H9 (cell line): Measurements from ENCODE around the gene DPEP2. TPM values are rescaled to one million over a fixed set of nuclear protein-coding genes. Genes with fewer than 3 reads are reported as not detected.

Source experiments
- DNase-seq: peaks from one replicate; pipeline ENCODE4 v3.0.0-alpha.2; 2017
- H2AFZ ChIP-seq: one replicate; pipeline ENCODE4 v1.6.1; 2013; ENCODE audit warnings: mild to moderate bottlenecking, low read length, control low read depth, moderate library complexity
- H2AK5ac ChIP-seq: 2 replicates; pipeline ENCODE4 v1.6.1; 2013; ENCODE audit warnings: low read length, control low read depth, mixed read lengths; ENCODE audit not compliant: insufficient read length
- H2BK120ac ChIP-seq: one replicate; pipeline ENCODE4 v1.6.1; 2013; ENCODE audit warnings: low read depth, mild to moderate bottlenecking, low read length, control low read depth, inconsistent platforms; ENCODE audit not compliant: poor library complexity, severe bottlenecking
- H2BK12ac ChIP-seq: 2 replicates; pipeline ENCODE4 v1.6.1; 2013; ENCODE audit warnings: low read length, control low read depth, mixed read lengths, low read depth; ENCODE audit not compliant: insufficient read length
- H2BK15ac ChIP-seq: 2 replicates; pipeline ENCODE4 v1.6.1; 2013; ENCODE audit warnings: low read depth, low read length, control low read depth
- H2BK20ac ChIP-seq: one replicate; pipeline ENCODE4 v1.6.1; 2013; ENCODE audit warnings: low read depth, mild to moderate bottlenecking, low read length, control low read depth, inconsistent platforms; ENCODE audit not compliant: poor library complexity, severe bottlenecking
- H2BK5ac ChIP-seq: 2 replicates; pipeline ENCODE4 v1.6.1; 2013; ENCODE audit warnings: low read length, control low read depth, mixed read lengths; ENCODE audit not compliant: insufficient read length
- H3K14ac ChIP-seq: 2 replicates; pipeline ENCODE4 v1.6.1; 2013; ENCODE audit warnings: low read length, control low read depth; ENCODE audit not compliant: insufficient read depth
- H3K18ac ChIP-seq: 2 replicates; pipeline ENCODE4 v1.6.1; 2013; ENCODE audit warnings: low read depth, mild to moderate bottlenecking, mixed read lengths, low read length, control low read depth; ENCODE audit not compliant: insufficient read length
- H3K23ac ChIP-seq: 2 replicates; pipeline ENCODE4 v1.6.1; 2013; ENCODE audit warnings: low read length, control low read depth, mixed read lengths, low read depth; ENCODE audit not compliant: insufficient read length
- H3K23me2 ChIP-seq: 2 replicates; pipeline ENCODE4 v1.6.1; 2013; ENCODE audit warnings: low read depth, mild to moderate bottlenecking, mixed read lengths, low read length, control low read depth; ENCODE audit not compliant: insufficient read length, poor library complexity, severe bottlenecking
- H3K27ac ChIP-seq: 2 replicates; pipeline ENCODE4 v1.5.1; 2013; ENCODE audit warnings: low read length, control low read depth, mixed read lengths, low read depth; ENCODE audit not compliant: insufficient read length
- H3K27me3 ChIP-seq: 2 replicates; pipeline ENCODE4 v1.6.1; 2013; ENCODE audit warnings: low read length, control low read depth, inconsistent platforms; ENCODE audit not compliant: insufficient read depth
- H3K4ac ChIP-seq: 2 replicates; pipeline ENCODE4 v1.6.1; 2013; ENCODE audit warnings: low read depth, mild to moderate bottlenecking, control low read depth, inconsistent platforms, low read length, moderate library complexity
- H3K4me1 ChIP-seq: 2 replicates; pipeline ENCODE4 v1.6.1; 2013; ENCODE audit warnings: low read length, control low read depth, inconsistent platforms; ENCODE audit not compliant: insufficient read depth
- H3K4me2 ChIP-seq: 2 replicates; pipeline ENCODE4 v1.6.1; 2013; ENCODE audit warnings: low read length, control low read depth, mixed read lengths; ENCODE audit not compliant: insufficient read length, insufficient read depth
- H3K56ac ChIP-seq: 2 replicates; pipeline ENCODE4 v1.6.1; 2013; ENCODE audit warnings: low read depth, mild to moderate bottlenecking, mixed read lengths, low read length, control low read depth; ENCODE audit not compliant: insufficient read length
- H3K79me1 ChIP-seq: 2 replicates; pipeline ENCODE4 v1.6.1; 2013; ENCODE audit warnings: low read depth, mild to moderate bottlenecking, moderate library complexity, low read length, control low read depth, inconsistent platforms; ENCODE audit not compliant: insufficient read depth, poor library complexity, severe bottlenecking
- H3K79me2 ChIP-seq: 2 replicates; pipeline ENCODE4 v1.6.1; 2013; ENCODE audit warnings: low read length, control low read depth, inconsistent platforms; ENCODE audit not compliant: insufficient read depth
- H3K9ac ChIP-seq: 2 replicates; pipeline ENCODE4 v1.6.1; 2013; ENCODE audit warnings: low read length, control low read depth, mixed read lengths; ENCODE audit not compliant: insufficient read length; ENCODE audit errors: extremely low read depth
- H3K9me3 ChIP-seq: one replicate; pipeline ENCODE4 v1.6.1; 2013; ENCODE audit warnings: low read depth, low read length, inconsistent platforms; ENCODE audit not compliant: control insufficient read depth
- H3T11ph ChIP-seq: one replicate; pipeline ENCODE4 v1.6.1; 2013; ENCODE audit warnings: mild to moderate bottlenecking, low read length, control low read depth, inconsistent platforms
- H4K20me1 ChIP-seq: one replicate; pipeline ENCODE4 v1.6.1; 2013; ENCODE audit not compliant: control insufficient read depth, insufficient read length, insufficient read depth
- H4K5ac ChIP-seq: 2 replicates; pipeline ENCODE4 v1.6.1; 2013; ENCODE audit warnings: low read depth, mild to moderate bottlenecking, mixed read lengths, low read length, control low read depth; ENCODE audit not compliant: insufficient read length
- H4K8ac ChIP-seq: replicated peaks from 2 replicates; pipeline ENCODE4 v1.6.1; 2013; ENCODE audit warnings: low read length, control low read depth, mixed read lengths, low read depth; ENCODE audit not compliant: insufficient read length
- H4K91ac ChIP-seq: 2 replicates; pipeline ENCODE4 v1.6.1; 2013; ENCODE audit warnings: low read depth, mild to moderate bottlenecking, moderate library complexity, mixed read lengths, low read length, control low read depth; ENCODE audit not compliant: insufficient read length
- H3K27ac Mint-ChIP-seq, 3 experiments: 2 replicates in 2 of 3; 3 replicates in 1 of 3; pipeline ENCODE4 v1.8.0; 2020 to 2021; ENCODE audit warnings: mixed read lengths in 3 of 3, mild to moderate bottlenecking in 1 of 3, moderate library complexity in 1 of 3
- H3K27me3 Mint-ChIP-seq: 2 replicates; pipeline ENCODE4 v1.8.0; 2021; ENCODE audit warnings: low read depth, mild to moderate bottlenecking, moderate library complexity, mixed read lengths
- H3K36me3 Mint-ChIP-seq, 3 experiments: 2 replicates in 2 of 3; 3 replicates in 1 of 3; pipeline ENCODE4 v1.8.0; 2020 to 2021; ENCODE audit warnings: low read depth in 3 of 3, mixed read lengths in 3 of 3; ENCODE audit not compliant: insufficient read depth in 1 of 3
- H3K4me1 Mint-ChIP-seq, 2 experiments: 2 replicates each; pipeline ENCODE4 v1.8.0; 2020; ENCODE audit warnings: mixed read lengths in 2 of 2
- H3K4me3 Mint-ChIP-seq, 2 experiments: 2 replicates in 1 of 2; 3 replicates in 1 of 2; pipeline ENCODE4 v1.8.0; 2020 to 2021; ENCODE audit warnings: mild to moderate bottlenecking in 2 of 2, mixed read lengths in 2 of 2, moderate library complexity in 1 of 2
- H3K9me3 Mint-ChIP-seq, 2 experiments: 2 replicates in 1 of 2; 3 replicates in 1 of 2; pipeline ENCODE4 v1.8.0; 2020; ENCODE audit warnings: mild to moderate bottlenecking in 2 of 2, mixed read lengths in 2 of 2, moderate library complexity in 1 of 2
- WGBS: extraction: QIAGEN DNeasy Blood & Tissue Kit; methylation state at CpG from one replicate; pipeline ENCODE4 v1.1.7; 2013; ENCODE audit warnings: missing lambda C conversion rate, low lambda C conversion rate, mixed read lengths; ENCODE audit not compliant: insufficient read length; ENCODE audit errors: extremely low coverage; 5-methylcytosine and 5-hydroxymethylcytosine counted together
- total RNA-seq: library from RNA; stranded (reverse); gene quantifications from 2 replicates; pipeline ENCODE4 v1.2.1, GENCODE V29; 2021
- TF ChIP-seq, protein P1 (sequence below): fragments of 200-600 bp; sonication (generic); conservative IDR thresholded peaks from 3 replicates; pipeline ENCODE4 v1.8.0; 2021; ENCODE audit warnings: antibody characterized with exemption, mild to moderate bottlenecking

Gene DPEP2
- total RNA-seq, 1 experiment from 2014 or later: not detected

DNA sequence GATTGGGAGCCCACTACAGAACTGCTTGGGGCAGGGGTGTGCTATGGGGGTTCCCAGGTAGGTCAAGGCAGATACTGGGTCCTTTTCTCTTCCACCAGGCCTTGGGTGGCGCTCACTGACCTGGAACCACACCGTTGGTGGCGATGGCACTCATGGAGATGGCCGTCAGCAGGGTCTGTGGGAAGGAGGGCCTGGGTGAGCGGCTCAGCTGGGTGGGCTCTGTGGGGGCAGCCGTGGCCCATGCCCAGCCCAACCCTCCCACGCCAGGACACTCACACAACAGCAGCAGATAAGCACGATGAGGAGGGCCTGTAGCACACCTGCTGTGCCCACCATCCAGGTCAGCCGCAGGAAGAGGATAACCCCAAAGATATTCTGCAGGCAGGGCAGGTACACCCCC is 41.7 kb downstream of the DPEP2 start:
- Histone ChIP-seq H4K91ac (no peak overlapping the region), H3K14ac (no peak overlapping the region), H3K56ac (no peak overlapping the region), H4K8ac (no peak overlapping the region), H2AK5ac (no peak overlapping the region), H2BK120ac (no peak overlapping the region), H2BK12ac (no peak overlapping the region), H3K79me1 (no peaks in the 10 kb centered on the region), H3K4me1 (no peaks in the 10 kb centered on the region), H3K9ac (no peak overlapping the region), H3K23ac (no peak overlapping the region), H3K4ac (no peak overlapping the region), H3K79me2 (no peaks in the 10 kb centered on the region), H2BK5ac (no peak overlapping the region), H3K27ac (no peak overlapping the region), H3K9me3 (no peaks in the 10 kb centered on the region), H4K20me1 (no peaks in the 10 kb centered on the region), H3K23me2 (no peaks in the 10 kb centered on the region), H3K4me2 (no peak overlapping the region), H2BK15ac (no peak overlapping the region), H3T11ph (no peak overlapping the region), H2BK20ac (no peak overlapping the region), H3K18ac (no peak overlapping the region), H4K5ac (no peak overlapping the region), H3K27me3 (no peaks in the 10 kb centered on the region), H2AFZ (no peak overlapping the region)
- H3K9me3 Mint-ChIP-seq: no peaks in the 10 kb centered on the region
- TF ChIP-seq, protein P1, sequence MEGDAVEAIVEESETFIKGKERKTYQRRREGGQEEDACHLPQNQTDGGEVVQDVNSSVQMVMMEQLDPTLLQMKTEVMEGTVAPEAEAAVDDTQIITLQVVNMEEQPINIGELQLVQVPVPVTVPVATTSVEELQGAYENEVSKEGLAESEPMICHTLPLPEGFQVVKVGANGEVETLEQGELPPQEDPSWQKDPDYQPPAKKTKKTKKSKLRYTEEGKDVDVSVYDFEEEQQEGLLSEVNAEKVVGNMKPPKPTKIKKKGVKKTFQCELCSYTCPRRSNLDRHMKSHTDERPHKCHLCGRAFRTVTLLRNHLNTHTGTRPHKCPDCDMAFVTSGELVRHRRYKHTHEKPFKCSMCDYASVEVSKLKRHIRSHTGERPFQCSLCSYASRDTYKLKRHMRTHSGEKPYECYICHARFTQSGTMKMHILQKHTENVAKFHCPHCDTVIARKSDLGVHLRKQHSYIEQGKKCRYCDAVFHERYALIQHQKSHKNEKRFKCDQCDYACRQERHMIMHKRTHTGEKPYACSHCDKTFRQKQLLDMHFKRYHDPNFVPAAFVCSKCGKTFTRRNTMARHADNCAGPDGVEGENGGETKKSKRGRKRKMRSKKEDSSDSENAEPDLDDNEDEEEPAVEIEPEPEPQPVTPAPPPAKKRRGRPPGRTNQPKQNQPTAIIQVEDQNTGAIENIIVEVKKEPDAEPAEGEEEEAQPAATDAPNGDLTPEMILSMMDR: no peak
- H3K4me3 Mint-ChIP-seq: no peak overlapping the region
- no peaks in the 10 kb centered on the region for H3K27me3 Mint-ChIP-seq
- no CpG with 5 or more reads among the region's 9 CpGs for WGBS
- no peak for DNase-seq
- H3K36me3 Mint-ChIP-seq: peaks cover 17 to 75% (median 47%) of the 10 kb centered on the region in 3 experiments
- no peak overlapping the region for H3K27ac Mint-ChIP-seq
- no peaks in the 10 kb centered on the region for H3K4me1 Mint-ChIP-seq
